Activated T-cell treated with anti-CD3 and anti-CD28 coated beads for 1 hour (primary cell): ENCODE measurements around the gene GPR143.
"Not testable (repeated sequence)": the region's sequence is repeated elsewhere in the genome, so short reads cannot be mapped to it uniquely, and the experiment has no call there.

ENCODE experiments used
- DNase-seq: peaks from one replicate; pipeline ENCODE4 v3.0.0-alpha.2; 2020; ENCODE audit warnings: low read depth

The GPR143 gene

DNA sequence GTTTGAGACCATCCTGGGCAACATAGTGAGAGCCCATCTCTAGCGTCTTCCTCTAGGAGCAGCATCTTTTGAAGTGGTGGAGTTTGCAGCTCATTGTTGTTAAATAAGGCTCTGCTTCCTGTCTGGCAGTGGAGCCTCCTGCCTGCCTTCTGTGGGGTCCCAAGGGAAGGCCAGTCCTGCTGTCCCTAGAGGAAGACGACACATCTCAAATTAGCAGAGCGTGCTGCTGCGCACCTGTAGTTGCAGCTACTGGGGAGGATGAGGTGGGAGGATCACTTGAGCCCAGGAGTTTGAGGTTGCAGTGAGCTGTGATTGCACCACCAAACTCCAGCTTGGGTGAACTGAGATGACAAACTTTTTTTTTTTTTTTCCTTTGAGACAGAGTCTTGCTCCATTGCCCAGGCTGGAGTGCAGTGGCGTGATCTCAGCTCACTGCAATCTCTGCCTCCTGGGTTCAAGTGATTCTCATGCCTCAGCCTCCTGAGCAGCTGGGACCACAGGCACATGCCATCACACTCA, 2.7 kb upstream of the GPR143 start:
- DNase-seq = not testable (repeated sequence)

DNA sequence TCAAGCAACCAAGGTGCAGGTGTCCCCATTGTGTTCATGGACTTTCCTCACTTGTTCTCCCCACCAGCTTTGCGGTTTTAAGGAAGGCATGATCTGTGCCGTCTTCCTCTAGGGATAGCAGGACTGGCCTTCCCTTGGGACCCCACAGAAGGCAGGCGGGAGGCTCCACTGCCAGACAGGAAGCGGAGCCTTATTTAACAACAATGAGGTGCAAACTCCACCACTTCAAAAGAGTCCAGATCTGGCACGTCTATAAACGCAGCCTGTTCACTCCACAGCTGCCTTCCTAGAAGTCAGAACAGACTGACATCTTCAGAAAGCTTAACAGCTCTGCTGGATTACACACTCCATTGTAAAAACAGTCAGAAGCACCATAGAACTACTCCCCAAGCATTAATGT, 1.7 kb upstream of the GPR143 start:
- DNase-seq = no peak

DNA sequence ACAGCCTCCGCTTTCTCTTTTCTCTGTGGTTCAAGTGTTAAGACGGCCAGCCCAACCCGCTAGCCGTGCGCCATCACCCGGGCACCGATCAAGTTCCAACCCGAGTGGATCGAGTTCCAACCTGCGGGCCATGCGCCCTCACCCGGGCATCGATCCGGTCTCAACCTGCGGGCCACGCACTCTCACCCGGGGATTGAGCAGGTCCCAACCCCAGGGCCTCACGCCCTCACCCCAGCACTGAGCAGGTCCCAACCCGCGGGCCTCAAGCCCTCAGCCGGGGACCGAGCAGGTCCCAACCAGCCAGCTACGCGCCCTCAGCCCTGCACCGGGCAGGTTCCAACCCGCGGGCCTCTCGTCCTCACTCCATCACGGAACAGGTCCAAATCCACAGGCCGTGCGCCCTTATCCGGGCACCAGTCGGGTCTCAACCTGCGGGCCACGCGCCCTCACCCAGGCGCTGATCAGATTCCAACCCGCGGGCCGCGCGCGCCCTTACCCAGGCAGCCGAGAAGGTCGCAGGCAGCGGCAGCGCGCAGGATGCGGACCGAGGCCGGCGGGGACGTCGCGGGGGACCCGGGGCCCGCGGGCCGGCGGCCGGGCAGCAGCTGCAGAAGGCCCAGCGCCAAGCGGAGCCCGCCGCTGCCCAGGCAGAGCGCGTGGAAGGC, 443 bp downstream of the GPR143 start:
- no peak for DNase-seq

DNA sequence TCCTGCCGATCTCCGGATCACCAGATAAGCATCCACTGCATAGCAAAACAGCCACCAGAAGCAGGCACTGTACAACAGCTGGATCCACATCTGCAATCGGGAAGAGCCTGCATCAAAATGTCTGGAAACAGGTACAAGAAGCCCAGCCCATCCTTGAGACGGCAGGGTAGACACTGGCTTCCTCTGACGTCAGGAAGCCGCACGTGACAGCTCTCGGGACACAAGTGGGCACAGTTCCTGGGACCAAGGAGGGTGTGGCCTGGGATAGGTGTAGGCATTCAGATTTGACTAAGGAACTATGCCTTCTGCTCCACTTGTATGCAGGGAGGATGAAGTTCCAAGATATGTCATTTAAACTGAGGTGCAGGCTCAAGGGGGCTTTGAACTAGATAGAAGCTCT, 6.3 kb downstream of the GPR143 start:
- no peak for DNase-seq

DNA sequence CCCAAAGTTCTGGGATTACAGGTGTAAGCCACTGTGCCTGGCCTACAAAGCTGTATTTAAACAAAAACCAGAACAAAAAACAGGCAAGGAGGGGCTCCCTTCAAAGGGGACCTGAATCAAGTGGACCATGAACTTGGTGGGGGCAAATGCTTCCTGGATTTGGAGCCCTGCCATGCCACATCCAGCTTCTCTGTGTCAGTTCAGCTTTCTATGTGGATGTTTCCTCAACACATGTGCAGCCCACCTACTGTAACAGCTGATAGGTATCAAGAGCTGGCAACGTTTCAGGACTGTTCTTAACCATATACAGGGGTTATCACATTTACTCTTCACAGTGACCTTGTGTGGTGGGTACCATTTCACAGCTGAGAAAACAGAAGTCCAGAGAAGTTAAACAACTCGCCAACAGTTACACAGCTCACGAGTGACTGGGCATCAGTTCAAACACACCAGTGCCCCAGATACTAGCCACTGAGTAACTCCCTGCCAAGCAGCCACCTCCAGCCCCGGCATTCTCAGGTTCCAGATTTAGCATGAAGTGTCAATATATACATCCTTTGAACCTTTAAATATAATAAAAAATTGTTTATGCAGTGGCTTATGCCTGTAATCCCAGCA, 7.5 kb downstream of the GPR143 start:
- DNase-seq = no peak

DNA sequence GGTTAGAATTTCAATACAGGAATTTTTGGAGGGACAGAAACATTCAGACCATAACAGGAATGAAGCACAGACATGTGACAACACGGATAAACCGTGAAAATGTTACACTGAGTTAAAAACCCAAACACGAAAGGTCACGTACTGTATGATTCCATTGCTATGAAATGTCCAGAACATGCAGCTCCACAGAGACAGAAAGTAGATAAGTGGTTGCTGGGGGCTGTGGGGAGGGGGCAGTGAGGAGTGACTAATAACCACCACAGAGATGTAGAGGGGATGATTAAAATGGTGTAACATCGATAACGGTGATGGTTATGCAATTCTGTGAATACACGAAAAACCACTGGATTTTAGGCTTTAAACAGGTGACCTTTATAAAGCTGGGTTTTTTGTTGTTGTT, 8.3 kb downstream of the GPR143 start:
- DNase-seq = no peak

DNA sequence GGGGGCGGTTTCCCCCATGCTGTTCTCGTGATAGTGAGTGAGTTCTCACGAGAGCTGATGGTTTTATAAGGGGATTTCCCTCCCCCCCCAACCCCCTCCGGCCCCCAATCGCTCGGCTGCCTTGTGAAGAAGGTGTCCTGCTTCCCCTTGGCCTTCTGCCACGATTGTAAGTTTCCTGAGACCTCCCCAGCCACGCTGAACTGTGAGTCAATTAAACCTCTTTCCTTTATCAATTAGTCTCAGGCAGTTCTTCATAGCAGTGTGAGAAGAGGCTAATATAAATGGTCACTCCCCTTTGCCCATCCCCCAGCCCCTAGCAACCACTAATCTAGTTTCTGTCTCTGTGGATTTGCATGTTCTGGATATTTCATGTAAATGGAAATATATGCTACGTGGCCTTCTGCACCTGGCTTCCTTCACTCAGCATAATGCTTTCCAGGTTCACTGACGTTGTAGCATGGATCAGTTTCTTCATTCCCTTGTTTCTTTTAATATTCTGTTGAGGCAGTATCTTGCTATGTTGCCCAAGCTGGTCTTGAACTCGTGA, 16.4 kb downstream of the GPR143 start:
- DNase-seq = no peak

DNA sequence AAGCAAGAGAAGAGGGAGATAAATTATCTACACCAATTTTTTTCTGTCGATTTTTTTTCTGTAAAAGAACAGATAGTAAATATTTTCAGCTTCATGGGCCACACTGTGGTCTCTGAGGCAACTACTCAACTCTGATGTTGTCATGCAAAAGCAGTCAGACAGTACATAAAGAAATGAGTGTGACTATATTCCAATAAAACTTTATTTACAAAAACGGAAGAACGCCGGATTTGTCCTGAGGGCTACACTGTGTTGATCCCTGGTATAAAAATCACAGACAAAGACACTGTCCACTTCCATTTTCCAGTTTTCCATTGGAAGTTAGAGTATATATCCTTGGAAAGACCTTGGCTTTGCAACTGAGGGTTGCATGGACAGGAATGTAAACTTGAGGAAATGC, 18.0 kb downstream of the GPR143 start:
- DNase-seq = no peak

DNA sequence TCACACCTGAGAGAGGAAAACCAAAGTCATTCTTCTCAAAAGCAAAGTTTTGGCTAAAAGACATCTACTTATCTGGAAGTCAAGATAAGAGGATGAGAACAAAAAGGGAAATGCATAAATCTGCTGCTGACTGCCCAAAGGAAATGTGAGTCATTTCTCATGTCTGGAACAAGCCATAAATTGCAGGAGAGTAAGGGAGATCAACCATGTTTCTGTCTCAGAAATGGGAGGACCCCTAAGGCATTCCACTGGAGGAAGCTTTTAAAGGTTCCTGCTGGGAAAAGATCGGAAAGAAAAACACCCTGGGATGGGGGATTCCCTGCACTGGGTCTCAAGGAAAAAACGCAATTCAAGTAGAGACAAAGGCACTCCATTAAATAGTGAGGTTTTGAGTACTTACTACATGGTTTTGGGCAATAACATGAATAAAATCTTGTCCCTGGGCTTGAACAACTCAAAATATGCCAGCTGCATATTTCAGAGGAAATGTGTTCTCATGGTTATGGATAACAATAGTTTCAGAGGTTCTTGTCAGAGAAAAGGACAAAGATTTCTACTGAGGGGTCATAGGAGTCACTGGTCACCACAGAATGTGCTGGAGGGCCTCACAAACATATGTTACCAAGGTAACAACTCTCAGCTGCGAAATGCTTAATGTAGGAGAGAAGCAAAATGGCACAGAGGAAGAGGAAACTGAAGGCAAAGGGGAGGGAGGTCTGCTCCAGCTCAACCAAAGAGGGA, 19.3 kb downstream of the GPR143 start:
- DNase-seq = no peak

DNA sequence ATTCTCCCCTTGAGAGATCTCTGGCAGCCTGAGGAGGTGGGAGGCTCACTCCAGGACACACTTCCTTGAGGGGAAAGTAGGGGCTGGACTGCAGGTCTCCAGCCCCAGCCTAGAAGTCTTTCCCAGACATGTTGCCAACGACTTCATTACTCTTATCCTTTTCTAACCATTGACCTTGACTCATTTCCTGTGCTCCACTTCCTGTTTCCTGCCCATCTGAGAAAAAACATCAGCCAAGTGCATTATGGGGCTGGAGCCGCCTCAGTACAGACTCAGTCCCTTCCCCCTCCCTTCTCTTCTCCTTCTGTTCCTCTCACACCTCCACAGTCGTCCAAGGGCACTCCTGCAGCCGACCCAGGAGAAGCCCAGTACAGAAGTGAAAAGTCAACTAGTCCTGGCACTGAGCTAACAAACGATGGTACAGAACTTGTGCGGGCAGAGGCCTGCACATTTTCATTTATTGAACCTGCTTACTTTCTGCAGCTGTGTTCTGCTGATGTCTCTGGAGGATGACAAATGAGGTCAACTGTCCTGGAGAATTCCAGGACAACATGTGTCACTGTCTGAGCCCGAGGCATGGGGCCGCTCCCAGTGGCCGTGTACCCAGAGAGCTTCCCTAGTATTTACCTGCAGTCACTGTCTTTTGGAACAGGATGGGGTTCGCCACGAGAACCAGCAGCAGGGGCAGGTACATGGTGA, 20.1 kb downstream of the GPR143 start:
- DNase-seq = no peak

DNA sequence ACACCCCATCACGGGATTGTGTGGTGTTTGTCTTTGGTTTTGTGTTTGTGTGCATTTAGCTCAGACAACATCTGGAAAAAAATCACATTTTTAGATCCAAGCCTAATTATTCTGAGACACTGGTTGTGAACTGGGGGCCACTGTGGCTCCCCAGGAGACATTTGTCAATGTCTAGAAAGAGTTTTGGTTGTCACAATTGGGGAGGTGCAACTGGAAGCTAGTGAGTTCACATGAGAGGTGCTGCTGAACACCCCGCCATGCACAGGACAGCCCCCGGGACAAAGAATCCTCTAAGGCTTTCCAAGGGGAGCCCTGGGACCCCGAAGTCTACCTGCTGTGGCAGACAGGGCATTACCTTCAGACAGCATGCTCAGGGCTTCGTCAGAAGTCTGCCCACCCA, 26.5 kb downstream of the GPR143 start:
- no peak for DNase-seq

DNA sequence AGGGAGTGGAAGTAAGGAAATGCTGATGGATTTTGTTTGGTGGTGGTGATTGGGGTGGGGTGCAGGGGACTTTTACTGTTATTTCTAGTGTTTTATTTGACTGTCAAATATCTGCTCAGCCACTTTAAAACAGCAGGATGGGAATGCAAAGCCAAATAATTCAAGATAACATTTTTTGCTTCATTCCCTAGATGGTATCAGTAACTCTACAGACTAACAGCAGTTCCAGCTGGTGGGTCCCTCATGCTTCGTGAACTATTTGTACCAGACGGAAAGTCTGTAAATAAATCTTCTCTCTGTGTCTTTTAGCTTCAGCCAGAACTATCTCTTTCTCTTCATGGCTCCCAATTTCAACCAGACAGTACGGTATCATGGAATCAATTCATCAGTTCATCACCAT, 27.5 kb downstream of the GPR143 start:
- DNase-seq = no peak

DNA sequence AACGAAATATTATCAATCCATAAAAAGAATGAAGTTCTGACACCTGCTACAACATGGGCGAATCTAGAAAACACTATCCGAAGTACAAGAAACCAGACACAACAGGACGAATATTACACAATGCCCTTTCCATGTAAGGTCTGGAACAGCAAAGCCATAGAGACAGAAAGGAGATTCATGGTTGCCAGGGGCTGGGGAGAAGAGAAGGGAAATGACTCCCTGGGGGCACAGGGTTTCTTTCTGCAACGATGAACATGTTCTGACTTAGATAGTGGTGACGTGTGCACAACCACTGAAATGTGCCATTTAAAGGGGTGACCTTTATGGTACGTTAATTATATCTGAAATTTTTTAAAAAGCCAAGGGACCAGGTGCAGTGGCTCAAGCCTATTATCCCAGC, 28.3 kb downstream of the GPR143 start:
- DNase-seq = no peak

DNA sequence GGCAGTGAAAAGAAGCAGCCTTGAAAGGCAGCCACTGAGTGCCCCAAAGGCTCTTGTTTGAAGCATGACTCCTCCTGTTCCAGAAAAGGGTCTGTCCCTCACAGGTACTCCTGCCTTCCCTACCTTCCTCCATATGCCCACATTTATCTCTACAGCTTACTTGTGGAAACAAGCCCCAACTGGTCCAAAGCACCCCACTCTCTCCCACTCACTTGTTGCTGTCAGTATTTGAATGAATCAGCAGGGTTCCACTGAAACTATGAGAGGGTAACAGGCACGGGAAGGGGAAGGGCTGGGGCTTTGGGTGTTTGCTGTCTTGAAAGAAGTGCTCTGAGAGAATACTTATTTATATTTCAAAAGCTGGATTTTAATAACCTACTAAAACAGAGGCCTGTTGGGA, 34.9 kb downstream of the GPR143 start:
- no peak for DNase-seq

DNA sequence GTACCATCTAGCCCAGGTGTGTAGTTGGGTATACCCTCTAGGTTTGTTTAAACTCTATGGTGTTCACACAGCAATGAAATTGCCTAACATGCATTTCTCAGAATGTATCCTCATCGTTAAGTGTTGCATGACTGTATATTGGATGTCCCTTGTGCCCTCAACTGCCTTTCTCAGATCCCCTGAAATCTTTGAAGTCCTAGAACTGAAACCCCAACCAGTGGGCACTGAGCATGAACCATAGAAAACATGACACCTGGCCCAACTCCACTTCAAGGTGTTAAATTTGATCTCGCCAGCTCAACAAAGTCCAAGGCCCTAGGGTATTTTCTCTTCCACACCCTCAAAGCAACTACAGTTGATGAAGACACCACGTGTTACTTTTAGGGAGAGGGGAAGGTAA, 35.6 kb downstream of the GPR143 start:
- DNase-seq = no peak

DNA sequence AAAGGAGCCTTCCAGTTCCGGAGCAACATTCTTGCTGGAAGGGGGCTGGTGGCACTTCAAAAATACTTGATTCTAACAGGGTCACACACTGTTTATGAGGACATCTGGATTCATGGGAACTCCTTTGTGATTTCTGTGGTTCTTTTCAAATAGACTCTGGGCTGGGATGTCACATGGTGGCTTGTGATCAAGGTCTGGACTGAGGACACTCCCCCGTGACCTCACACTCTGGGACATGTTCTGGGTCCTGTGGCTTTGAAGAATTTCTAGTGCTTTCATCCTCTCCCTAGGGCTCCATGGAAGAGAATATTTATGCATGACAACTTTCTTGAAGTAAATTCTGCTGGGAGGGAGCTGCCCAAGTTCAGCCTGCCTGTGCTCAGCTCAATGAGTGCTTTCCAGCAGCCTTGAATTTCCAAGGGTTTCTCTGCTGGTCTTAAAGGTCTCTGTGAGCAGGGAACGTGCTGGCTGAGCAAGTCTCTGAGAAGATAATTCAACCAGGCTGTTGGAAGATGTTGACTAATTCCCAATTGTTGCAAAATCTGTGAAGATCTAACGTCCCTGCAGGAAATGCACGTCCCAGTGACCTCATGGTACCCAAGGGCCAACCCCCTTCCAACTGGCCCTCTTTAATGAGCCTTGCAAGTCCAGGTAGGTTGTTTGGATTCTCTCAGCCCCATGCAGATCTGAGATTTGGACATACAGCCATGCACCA, 36.3 kb downstream of the GPR143 start:
- DNase-seq = no peak

DNA sequence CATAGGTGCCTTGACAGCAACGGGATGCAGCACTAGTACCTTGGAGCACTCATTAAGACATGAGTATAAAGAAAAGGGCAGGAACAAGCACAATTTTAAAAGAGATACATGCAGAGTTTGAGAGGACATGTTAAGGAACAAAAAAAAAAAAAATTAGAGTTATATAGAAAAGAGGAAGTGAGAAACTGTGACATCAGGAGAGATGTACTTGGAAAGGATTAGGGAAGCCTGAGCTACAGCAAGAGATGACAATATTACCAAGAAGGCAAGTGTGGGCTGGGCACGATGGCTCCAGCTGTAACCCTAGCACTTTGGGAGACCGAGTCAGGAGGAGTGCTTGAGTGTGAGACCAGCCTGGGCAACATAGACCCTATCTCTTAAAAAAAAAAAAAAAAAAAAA, 37.4 kb downstream of the GPR143 start:
- no peak for DNase-seq

DNA sequence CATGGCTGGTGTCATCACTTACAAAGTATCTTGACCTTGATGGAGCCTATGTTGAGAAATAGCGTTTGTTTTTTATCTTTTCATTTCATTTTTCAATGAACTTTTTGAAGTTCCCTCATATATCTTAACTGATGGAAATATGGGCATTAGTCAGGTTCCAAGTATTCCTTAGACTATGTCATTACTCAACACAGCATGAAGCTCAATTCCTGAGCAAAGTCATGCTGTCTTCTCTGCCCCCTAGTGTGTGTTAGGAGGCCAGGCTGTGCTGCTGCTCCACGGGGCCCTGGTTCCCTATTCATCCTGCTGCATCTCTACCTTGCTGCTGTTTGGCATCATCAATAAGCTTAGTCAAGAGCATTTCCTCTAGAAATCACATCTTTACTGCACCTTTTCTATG, 40.9 kb downstream of the GPR143 start:
- no peak for DNase-seq

DNA sequence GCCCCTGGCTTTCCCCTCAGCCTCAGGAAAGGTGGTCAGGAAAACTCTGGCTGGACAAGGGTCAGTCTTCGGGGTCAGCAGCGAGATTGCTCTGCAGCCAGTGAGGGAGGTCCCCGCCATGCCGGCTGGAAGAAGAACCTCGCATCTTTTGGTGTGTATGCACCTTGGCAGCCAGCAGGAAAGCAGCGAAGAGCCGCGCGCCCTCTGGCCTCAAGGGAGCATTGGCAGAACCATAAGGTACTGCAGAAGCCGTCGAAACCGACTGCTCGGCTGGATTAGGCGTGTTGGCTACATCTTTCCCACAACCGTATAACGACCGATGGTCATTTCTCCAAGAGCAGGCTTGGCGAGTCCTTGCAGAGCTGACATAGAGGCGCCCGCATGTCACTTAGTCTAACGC, 48.3 kb downstream of the GPR143 start:
- DNase-seq = no peak

DNA sequence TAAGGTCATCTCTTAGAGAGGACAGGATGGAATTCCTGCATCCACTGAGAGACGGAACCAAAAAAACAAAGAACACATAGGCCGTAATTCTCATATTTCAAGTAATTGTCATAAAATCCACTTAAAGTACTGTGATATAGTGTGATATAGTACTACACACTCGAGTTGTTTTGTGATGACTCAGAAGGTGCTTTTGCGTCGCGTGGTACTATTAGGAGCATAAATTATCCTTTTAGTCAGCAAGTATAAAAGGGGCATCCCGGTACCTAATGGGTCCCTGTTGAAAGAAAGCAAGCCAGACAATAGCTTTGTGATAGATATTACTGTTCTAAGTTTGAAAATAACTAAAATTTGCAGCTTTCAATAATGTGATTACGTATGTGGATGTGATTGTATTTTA, 55.3 kb downstream of the GPR143 start:
- no peak for DNase-seq

DNA sequence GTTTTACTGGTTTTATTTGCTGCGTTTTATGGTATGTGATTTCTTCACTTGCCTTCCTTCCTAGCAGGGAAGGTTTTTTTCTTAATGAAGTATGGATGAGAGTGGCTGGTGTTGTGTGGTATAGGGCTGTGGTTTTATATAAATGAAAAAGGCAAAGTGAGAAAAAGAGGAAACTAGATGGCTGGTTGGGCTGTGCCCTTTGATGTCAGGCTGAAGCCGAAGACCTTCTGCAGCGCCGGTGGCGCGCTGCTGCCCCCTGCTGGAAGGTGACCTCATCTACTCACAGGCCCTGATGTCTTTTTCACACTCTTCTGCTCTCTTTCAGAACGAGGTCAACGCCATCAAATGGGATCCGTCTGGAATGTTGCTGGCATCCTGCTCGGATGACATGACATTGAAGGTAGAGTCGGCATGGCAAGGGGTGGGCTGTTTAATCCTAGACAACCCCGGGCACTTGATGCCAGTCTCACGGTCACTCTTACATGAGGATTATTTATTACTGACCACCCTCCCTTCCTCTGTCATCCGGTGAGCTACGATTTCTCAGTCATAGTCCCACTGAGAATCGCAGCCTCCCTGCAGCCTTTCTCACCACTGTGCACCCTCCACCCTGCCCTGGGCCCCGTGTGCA, 56.6 kb downstream of the GPR143 start:
- DNase-seq = peak; percentile 71
